ENCODE results near the gene CDC123.

Gene CDC123

GRCh38 chr10:12156367-12157123 is 39.4 kb upstream of the CDC123 start:
- no peak overlapping the region for H3K4me3 ChIP-seq (ENCODE audit: low read depth, low read length)
- no peak overlapping the region for H3K27ac ChIP-seq (ENCODE audit: extremely low read depth, low read depth, low read length)
- TF ChIP-seq, protein P1, sequence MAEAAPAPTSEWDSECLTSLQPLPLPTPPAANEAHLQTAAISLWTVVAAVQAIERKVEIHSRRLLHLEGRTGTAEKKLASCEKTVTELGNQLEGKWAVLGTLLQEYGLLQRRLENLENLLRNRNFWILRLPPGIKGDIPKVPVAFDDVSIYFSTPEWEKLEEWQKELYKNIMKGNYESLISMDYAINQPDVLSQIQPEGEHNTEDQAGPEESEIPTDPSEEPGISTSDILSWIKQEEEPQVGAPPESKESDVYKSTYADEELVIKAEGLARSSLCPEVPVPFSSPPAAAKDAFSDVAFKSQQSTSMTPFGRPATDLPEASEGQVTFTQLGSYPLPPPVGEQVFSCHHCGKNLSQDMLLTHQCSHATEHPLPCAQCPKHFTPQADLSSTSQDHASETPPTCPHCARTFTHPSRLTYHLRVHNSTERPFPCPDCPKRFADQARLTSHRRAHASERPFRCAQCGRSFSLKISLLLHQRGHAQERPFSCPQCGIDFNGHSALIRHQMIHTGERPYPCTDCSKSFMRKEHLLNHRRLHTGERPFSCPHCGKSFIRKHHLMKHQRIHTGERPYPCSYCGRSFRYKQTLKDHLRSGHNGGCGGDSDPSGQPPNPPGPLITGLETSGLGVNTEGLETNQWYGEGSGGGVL (tag by site-specific recombination; IDR thresholded peaks at IDR 0.05) = no peak
- TF ChIP-seq SP2 (tag by site-specific recombination; IDR thresholded peaks at IDR 0.05) (no peak), ZNF449 (tag by site-specific recombination; IDR thresholded peaks at IDR 0.05) (no peak), KLF9 (tag by site-specific recombination; IDR thresholded peaks at IDR 0.05; ENCODE audit: low read depth) (no peak), ZIC2 (tag by site-specific recombination; IDR thresholded peaks at IDR 0.05) (no peak), ZNF558 (tag by site-specific recombination; IDR thresholded peaks at IDR 0.05) (no peak), ZNF555 (tag by site-specific recombination; conservative IDR thresholded peaks at IDR 0.05) (no peak), ZNF311 (tag by site-specific recombination; IDR thresholded peaks at IDR 0.05; ENCODE audit: borderline replicate concordance) (no peak)
- ChIA-PET CTCF (no interaction called here), POLR2A (no interaction called here)
- no peaks in the 10 kb centered on the region for H3K9me3 ChIP-seq (ENCODE audit: control insufficient read depth, insufficient read depth, low read depth, low read length)
- no peaks in the 10 kb centered on the region for H3K4me1 ChIP-seq (ENCODE audit: control insufficient read depth, insufficient read depth, low read length)
- peaks cover 38 to 78% of the 10 kb centered on the region in 2 experiments for H3K36me3 ChIP-seq (ENCODE audit: control insufficient read depth in 2 of 2, insufficient read depth in 1 of 2, low read length in 2 of 2)

DNA sequence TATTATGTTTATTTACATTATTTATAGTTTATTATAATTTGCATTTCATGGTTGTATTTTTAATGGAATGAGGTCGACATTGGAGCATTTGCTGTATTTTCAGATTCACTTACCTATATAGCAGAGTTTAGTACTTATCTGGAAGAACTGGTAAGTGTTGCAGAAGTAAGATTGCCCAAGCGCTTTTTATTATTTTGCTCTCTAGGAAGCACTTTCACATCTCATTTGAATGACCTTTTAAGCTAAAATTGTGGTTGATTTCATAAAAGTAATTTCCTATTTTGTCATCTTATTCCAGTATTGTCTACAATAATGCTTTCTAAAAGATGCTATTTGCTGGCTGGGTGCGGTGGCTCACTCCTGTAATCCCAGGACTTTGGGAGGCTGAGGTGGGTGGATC is 37.9 kb upstream of the CDC123 start:
- TF ChIP-seq GLI2 (tag by site-specific recombination; IDR thresholded peaks at IDR 0.05; ENCODE audit: borderline replicate concordance, low read depth) = no peak
- TF ChIP-seq, protein P2, sequence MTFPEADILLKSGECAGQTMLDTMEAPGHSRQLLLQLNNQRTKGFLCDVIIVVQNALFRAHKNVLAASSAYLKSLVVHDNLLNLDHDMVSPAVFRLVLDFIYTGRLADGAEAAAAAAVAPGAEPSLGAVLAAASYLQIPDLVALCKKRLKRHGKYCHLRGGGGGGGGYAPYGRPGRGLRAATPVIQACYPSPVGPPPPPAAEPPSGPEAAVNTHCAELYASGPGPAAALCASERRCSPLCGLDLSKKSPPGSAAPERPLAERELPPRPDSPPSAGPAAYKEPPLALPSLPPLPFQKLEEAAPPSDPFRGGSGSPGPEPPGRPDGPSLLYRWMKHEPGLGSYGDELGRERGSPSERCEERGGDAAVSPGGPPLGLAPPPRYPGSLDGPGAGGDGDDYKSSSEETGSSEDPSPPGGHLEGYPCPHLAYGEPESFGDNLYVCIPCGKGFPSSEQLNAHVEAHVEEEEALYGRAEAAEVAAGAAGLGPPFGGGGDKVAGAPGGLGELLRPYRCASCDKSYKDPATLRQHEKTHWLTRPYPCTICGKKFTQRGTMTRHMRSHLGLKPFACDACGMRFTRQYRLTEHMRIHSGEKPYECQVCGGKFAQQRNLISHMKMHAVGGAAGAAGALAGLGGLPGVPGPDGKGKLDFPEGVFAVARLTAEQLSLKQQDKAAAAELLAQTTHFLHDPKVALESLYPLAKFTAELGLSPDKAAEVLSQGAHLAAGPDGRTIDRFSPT (tag by site-specific recombination; IDR thresholded peaks at IDR 0.05) = no peak
- TF ChIP-seq, protein P3, sequence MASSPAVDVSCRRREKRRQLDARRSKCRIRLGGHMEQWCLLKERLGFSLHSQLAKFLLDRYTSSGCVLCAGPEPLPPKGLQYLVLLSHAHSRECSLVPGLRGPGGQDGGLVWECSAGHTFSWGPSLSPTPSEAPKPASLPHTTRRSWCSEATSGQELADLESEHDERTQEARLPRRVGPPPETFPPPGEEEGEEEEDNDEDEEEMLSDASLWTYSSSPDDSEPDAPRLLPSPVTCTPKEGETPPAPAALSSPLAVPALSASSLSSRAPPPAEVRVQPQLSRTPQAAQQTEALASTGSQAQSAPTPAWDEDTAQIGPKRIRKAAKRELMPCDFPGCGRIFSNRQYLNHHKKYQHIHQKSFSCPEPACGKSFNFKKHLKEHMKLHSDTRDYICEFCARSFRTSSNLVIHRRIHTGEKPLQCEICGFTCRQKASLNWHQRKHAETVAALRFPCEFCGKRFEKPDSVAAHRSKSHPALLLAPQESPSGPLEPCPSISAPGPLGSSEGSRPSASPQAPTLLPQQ (tag by site-specific recombination; IDR thresholded peaks at IDR 0.05) = no peak
- no peak for TF ChIP-seq SP3 (tag by site-specific recombination; IDR thresholded peaks at IDR 0.05)
- no peak for TF ChIP-seq ZFP41 (tag by site-specific recombination; IDR thresholded peaks at IDR 0.05; ENCODE audit: borderline replicate concordance)
- no peak for TF ChIP-seq ZNF510 (tag by site-specific recombination; IDR thresholded peaks at IDR 0.05; ENCODE audit: insufficient replicate concordance)
- no peak for TF ChIP-seq ZNF292 (tag by site-specific recombination; IDR thresholded peaks at IDR 0.05; ENCODE audit: borderline replicate concordance, low read depth)
- TF ChIP-seq ZNF837 (tag by site-specific recombination; IDR thresholded peaks at IDR 0.05) = no peak
- TF ChIP-seq ZNF658 (tag by site-specific recombination; IDR thresholded peaks at IDR 0.05) = no peak
- TF ChIP-seq ZIC2 (tag by site-specific recombination; IDR thresholded peaks at IDR 0.05) = no peak
- Histone ChIP-seq H3K36me3 (ENCODE audit: control insufficient read depth in 2 of 2, insufficient read depth in 1 of 2, low read length in 2 of 2) (peaks cover 46 to 85% of the 10 kb centered on the region in 2 experiments), H3K4me1 (ENCODE audit: control insufficient read depth, insufficient read depth, low read length) (no peaks in the 10 kb centered on the region), H3K27ac (ENCODE audit: extremely low read depth, low read depth, low read length) (no peak overlapping the region), H3K4me3 (ENCODE audit: low read depth, low read length) (no peak overlapping the region), H3K9me3 (ENCODE audit: control insufficient read depth, insufficient read depth, low read depth, low read length) (no peaks in the 10 kb centered on the region)
- CTCF ChIA-PET = interaction anchor here (0.5 kb wide), 1 partner anchor 1142 kb away, joined by 3 read pairs; no protein-coding TSS in a partner anchor
- POLR2A ChIA-PET = interaction anchor here (0.7 kb wide), 1 partner anchor 14 kb away, joined by 4 read pairs; no protein-coding TSS in a partner anchor

Data from HEK293 (cell line).